ENCODE results near the gene ASB18. TPM values are rescaled to one million over a fixed set of nuclear protein-coding genes. Genes with fewer than 3 reads are reported as not detected.

ASB18 gene
- total RNA-seq, 1 donor from 2014 or later, result not detected

DNA sequence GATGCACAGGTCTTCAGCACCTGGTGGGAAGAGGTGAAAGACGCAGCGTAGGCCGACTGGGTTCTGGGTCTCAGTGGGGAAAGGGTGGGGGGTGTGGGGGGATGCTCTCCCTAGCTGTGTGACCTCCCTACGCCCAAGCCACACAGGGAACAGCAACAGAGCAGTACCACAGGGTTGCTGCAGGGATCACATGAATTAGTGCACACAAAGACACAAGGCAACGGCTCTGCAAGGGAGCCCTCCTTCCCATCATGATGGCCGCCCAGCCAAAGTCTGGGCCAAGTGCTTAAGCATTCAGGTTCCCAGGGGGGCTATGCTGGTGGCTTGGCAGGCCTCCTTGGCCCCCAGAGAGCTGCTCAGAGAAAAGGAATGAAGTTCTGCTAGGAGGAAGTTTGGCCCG is 67.8 kb downstream of the ASB18 start:
- Histone ChIP-seq H3K9me3 (no peaks in the 10 kb centered on the region), H3K4me3 (no peak overlapping the region), H3K36me3 (no peaks in the 10 kb centered on the region), H3K4me1 (no peaks in the 10 kb centered on the region), H3K27me3 (no peaks in the 10 kb centered on the region), H3K27ac (no peak overlapping the region)
- no peak for ATAC-seq
- no peak for TF ChIP-seq CTCF (IDR thresholded peaks at IDR 0.05)
- no peak for DNase-seq
- intact Hi-C loops (cut with DNase I), result no loop called here

GRCh38 chr2:236195726-236196125 is 68.5 kb downstream of the ASB18 start:
- no peak for DNase-seq
- Histone ChIP-seq H3K27ac (no peak overlapping the region), H3K4me3 (no peak overlapping the region), H3K36me3 (no peaks in the 10 kb centered on the region), H3K27me3 (no peaks in the 10 kb centered on the region), H3K4me1 (no peaks in the 10 kb centered on the region), H3K9me3 (no peaks in the 10 kb centered on the region)
- intact Hi-C loops (cut with DNase I), result no loop called here
- TF ChIP-seq CTCF (IDR thresholded peaks at IDR 0.05), result no peak
- ATAC-seq, result no peak

- H3K4me3 ChIP-seq, result no peak overlapping the region
- no peak for TF ChIP-seq CTCF (IDR thresholded peaks at IDR 0.05)
- ATAC-seq, result no peak
- no peaks in the 10 kb centered on the region for H3K4me1 ChIP-seq
- H3K27me3 ChIP-seq, result no peaks in the 10 kb centered on the region
- intact Hi-C loops (cut with DNase I), result no loop called here
- no peaks in the 10 kb centered on the region for H3K36me3 ChIP-seq
- no peak overlapping the region for H3K27ac ChIP-seq
- H3K9me3 ChIP-seq, result no peaks in the 10 kb centered on the region
- no peak for DNase-seq
Measured at GRCh38 chr2:236194786-236195185, 69.4 kb downstream of the ASB18 start.

GRCh38 chr2:236193026-236193425 is 71.2 kb downstream of the ASB18 start:
- Histone ChIP-seq H3K4me3 (no peak overlapping the region), H3K27ac (no peak overlapping the region), H3K9me3 (no peaks in the 10 kb centered on the region), H3K4me1 (no peaks in the 10 kb centered on the region), H3K27me3 (no peaks in the 10 kb centered on the region), H3K36me3 (no peaks in the 10 kb centered on the region)
- DNase-seq, result no peak
- TF ChIP-seq CTCF (IDR thresholded peaks at IDR 0.05), result no peak
- no peak for ATAC-seq
- intact Hi-C loops (cut with DNase I), result no loop called here

- Histone ChIP-seq H3K4me1 (no peaks in the 10 kb centered on the region), H3K27ac (no peak overlapping the region), H3K9me3 (no peaks in the 10 kb centered on the region), H3K36me3 (no peaks in the 10 kb centered on the region), H3K27me3 (no peaks in the 10 kb centered on the region), H3K4me3 (no peak overlapping the region)
- intact Hi-C loops (cut with DNase I), result no loop called here
- ATAC-seq (no peak), DNase-seq (no peak)
- no peak for TF ChIP-seq CTCF (IDR thresholded peaks at IDR 0.05)
Measured at GRCh38 chr2:236190674-236191073, 73.5 kb downstream of the ASB18 start.

GRCh38 chr2:236184701-236185100 is 79.5 kb downstream of the ASB18 start:
- Histone ChIP-seq H3K9me3 (no peaks in the 10 kb centered on the region), H3K4me3 (no peak overlapping the region), H3K27me3 (peaks cover 39% of the 10 kb centered on the region), H3K27ac (no peak overlapping the region), H3K36me3 (no peaks in the 10 kb centered on the region), H3K4me1 (no peaks in the 10 kb centered on the region)
- TF ChIP-seq CTCF (IDR thresholded peaks at IDR 0.05), result no peak
- intact Hi-C loops (cut with DNase I), result loop anchor here (10.0 kb wide), 1 partner anchor 410 kb away; no protein-coding TSS in a partner anchor
- ATAC-seq (no peak), DNase-seq (no peak)
